Adrenal gland (tissue), 5 donors: Measurements from ENCODE around the gene ANKRD42.

ENCODE experiments used
- POLR2A ChIP-seq, 2 donors: fragments of 450-650 bp; IDR thresholded peaks; one replicate each; pipeline ENCODE4 v1.6.1; 2017; ENCODE audit warnings: antibody characterized with exemption in 2 of 2, mild to moderate bottlenecking in 2 of 2, moderate library complexity in 1 of 2
- TF ChIP-seq, protein P1 (sequence below), 6 experiments: fragments of 450-650 bp in 4 of 6; fragments of 200-600 bp in 2 of 6; sonication (generic) in 1 of 6; IDR thresholded peaks; 1 replicate in 5 of 6; 2 replicates in 1 of 6; pipeline versions ENCODE4 v1.5.1 to v1.8.0; 2016 to 2021; ENCODE audit warnings: antibody characterized with exemption in 6 of 6, mild to moderate bottlenecking in 2 of 6, moderate library complexity in 1 of 6
- donor health status: DM: no; HTN: no; CAD: no.

GRCh38 chr11:83257761-83258168 is 64.3 kb downstream of the ANKRD42 start:
- TF ChIP-seq, protein P1, sequence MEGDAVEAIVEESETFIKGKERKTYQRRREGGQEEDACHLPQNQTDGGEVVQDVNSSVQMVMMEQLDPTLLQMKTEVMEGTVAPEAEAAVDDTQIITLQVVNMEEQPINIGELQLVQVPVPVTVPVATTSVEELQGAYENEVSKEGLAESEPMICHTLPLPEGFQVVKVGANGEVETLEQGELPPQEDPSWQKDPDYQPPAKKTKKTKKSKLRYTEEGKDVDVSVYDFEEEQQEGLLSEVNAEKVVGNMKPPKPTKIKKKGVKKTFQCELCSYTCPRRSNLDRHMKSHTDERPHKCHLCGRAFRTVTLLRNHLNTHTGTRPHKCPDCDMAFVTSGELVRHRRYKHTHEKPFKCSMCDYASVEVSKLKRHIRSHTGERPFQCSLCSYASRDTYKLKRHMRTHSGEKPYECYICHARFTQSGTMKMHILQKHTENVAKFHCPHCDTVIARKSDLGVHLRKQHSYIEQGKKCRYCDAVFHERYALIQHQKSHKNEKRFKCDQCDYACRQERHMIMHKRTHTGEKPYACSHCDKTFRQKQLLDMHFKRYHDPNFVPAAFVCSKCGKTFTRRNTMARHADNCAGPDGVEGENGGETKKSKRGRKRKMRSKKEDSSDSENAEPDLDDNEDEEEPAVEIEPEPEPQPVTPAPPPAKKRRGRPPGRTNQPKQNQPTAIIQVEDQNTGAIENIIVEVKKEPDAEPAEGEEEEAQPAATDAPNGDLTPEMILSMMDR (IDR thresholded peaks at IDR 0.05): no peak
- peak in 1 of 2 donors; percentile 86 for TF ChIP-seq POLR2A (IDR thresholded peaks at IDR 0.05)
